ENCODE results near the gene DCLK3.
A peak's percentile ranks its signal among the peaks of the same experiment; 100 is the strongest.

Gene DCLK3

GRCh38 chr3:36680952-36681351 lies 83.4 kb downstream of the DCLK3 start:
- TF ChIP-seq GLIS3 (CRISPR knock-in tag; IDR thresholded peaks at IDR 0.05) (no peak), ESRRG (CRISPR knock-in tag; IDR thresholded peaks at IDR 0.05) (no peak), OSR1 (CRISPR knock-in tag; IDR thresholded peaks at IDR 0.05) (no peak), PATZ1 (CRISPR knock-in tag; IDR thresholded peaks at IDR 0.05; ENCODE audit: borderline replicate concordance) (no peak), ZNF70 (CRISPR knock-in tag; IDR thresholded peaks at IDR 0.05) (no peak), ZC3H10 (CRISPR knock-in tag; IDR thresholded peaks at IDR 0.05) (no peak)
- no peak for ATAC-seq

GRCh38 chr3:36679384-36680200 lies 84.8 kb downstream of the DCLK3 start:
- ATAC-seq, result peak; percentile 81
- no peak for TF ChIP-seq TOX (CRISPR knock-in tag; IDR thresholded peaks at IDR 0.05; ENCODE audit: borderline replicate concordance)
- TF ChIP-seq ZNF70 (CRISPR knock-in tag; IDR thresholded peaks at IDR 0.05), result no peak
- no peak for TF ChIP-seq ZFP3 (CRISPR knock-in tag; IDR thresholded peaks at IDR 0.05)
- TF ChIP-seq ZNF8 (CRISPR knock-in tag; IDR thresholded peaks at IDR 0.05), result no peak
- TF ChIP-seq ISL1 (CRISPR knock-in tag; IDR thresholded peaks at IDR 0.05), result no peak
- TF ChIP-seq POU6F1 (CRISPR knock-in tag; IDR thresholded peaks at IDR 0.05; ENCODE audit: borderline replicate concordance, low read depth), result no peak
- no peak for TF ChIP-seq OSR1 (CRISPR knock-in tag; IDR thresholded peaks at IDR 0.05)
- no peak for TF ChIP-seq TSHZ2 (CRISPR knock-in tag; IDR thresholded peaks at IDR 0.05)
- TF ChIP-seq ESRRG (CRISPR knock-in tag; IDR thresholded peaks at IDR 0.05), result no peak

GRCh38 chr3:36678216-36679013 lies 85.9 kb downstream of the DCLK3 start:
- no peak for ATAC-seq
- TF ChIP-seq ZNF70 (CRISPR knock-in tag; IDR thresholded peaks at IDR 0.05), result no peak
- TF ChIP-seq TSHZ2 (CRISPR knock-in tag; IDR thresholded peaks at IDR 0.05), result no peak
- TF ChIP-seq ZFP3 (CRISPR knock-in tag; IDR thresholded peaks at IDR 0.05), result no peak
- no peak for TF ChIP-seq CSRNP3 (CRISPR knock-in tag; IDR thresholded peaks at IDR 0.05)
- TF ChIP-seq TOX (CRISPR knock-in tag; IDR thresholded peaks at IDR 0.05; ENCODE audit: borderline replicate concordance), result no peak
- no peak for TF ChIP-seq OSR1 (CRISPR knock-in tag; IDR thresholded peaks at IDR 0.05)
- TF ChIP-seq CSDC2 (CRISPR knock-in tag; IDR thresholded peaks at IDR 0.05), result no peak
- no peak for TF ChIP-seq ZNF8 (CRISPR knock-in tag; IDR thresholded peaks at IDR 0.05)
- no peak for TF ChIP-seq ISL1 (CRISPR knock-in tag; IDR thresholded peaks at IDR 0.05)
- no peak for TF ChIP-seq BACH2 (CRISPR knock-in tag; IDR thresholded peaks at IDR 0.05; ENCODE audit: borderline replicate concordance)
- no peak for TF ChIP-seq ARNTL (CRISPR knock-in tag; IDR thresholded peaks at IDR 0.05; ENCODE audit: borderline replicate concordance, low read depth)
